SU-DHL-6 (cell line): Measurements from ENCODE around the gene NFIX.

Source experiments
- CTCF ChIP-seq: fragments of 200-600 bp; sonication (generic); IDR thresholded peaks from one replicate; pipeline ENCODE4 v1.5.1; 2017; ENCODE audit warnings: antibody characterized with exemption, mild to moderate bottlenecking, low read length, moderate library complexity; ENCODE audit not compliant: insufficient read depth, poor library complexity, severe bottlenecking
- EZH2phosphoT487 ChIP-seq: fragments of 200-600 bp; sonication (generic), shearing (Covaris generic); conservative IDR thresholded peaks from 2 replicates; pipeline ENCODE4 v1.6.1; 2018; ENCODE audit warnings: mild to moderate bottlenecking, antibody characterized with exemption, low read length, moderate library complexity, mixed read lengths

- TF ChIP-seq CTCF: peak; percentile 43
- TF ChIP-seq EZH2phosphoT487: no peak
These were observed 105.7 kb downstream of the NFIX start for GRCh38 chr19:13100841-13101589.
